Thymus (tissue), 11 donors: ENCODE measurements around the gene KAZN. TPM values are rescaled to one million over a fixed set of nuclear protein-coding genes. Genes with fewer than 3 reads are reported as not detected.

Experiments used
- DNase-seq, 9 donors: peaks; one replicate each; pipeline ENCODE4 v3.0.0-alpha.2; 2013; ENCODE audit warnings: low spot score in 9 of 9, low read depth in 6 of 9, missing footprints in 1 of 9
- H3K27ac ChIP-seq, 2 donors: one replicate each; pipeline ENCODE4 v1.5.1; 2013; ENCODE audit warnings: control low read depth in 1 of 2, low read depth in 1 of 2, low read length in 1 of 2, mild to moderate bottlenecking in 1 of 2, moderate library complexity in 1 of 2
- H3K27me3 ChIP-seq, 2 donors: one replicate each; pipeline ENCODE4 v1.5.1; 2013; ENCODE audit warnings: low read length in 1 of 2; ENCODE audit not compliant: control insufficient read depth in 2 of 2, insufficient read depth in 1 of 2
- H3K36me3 ChIP-seq, 2 donors: one replicate each; pipeline ENCODE4 v1.5.1; 2013; ENCODE audit warnings: low read length in 1 of 2, mild to moderate bottlenecking in 1 of 2, moderate library complexity in 1 of 2; ENCODE audit not compliant: control insufficient read depth in 2 of 2, insufficient read depth in 2 of 2
- H3K4me1 ChIP-seq, 2 donors: one replicate each; pipeline ENCODE4 v1.5.1; 2013; ENCODE audit warnings: low read length in 2 of 2; ENCODE audit not compliant: control insufficient read depth in 2 of 2, insufficient read depth in 2 of 2
- H3K4me3 ChIP-seq, 2 donors: one replicate each; pipeline ENCODE4 v1.5.1; 2013; ENCODE audit warnings: low read length in 2 of 2, control low read depth in 1 of 2, mild to moderate bottlenecking in 1 of 2
- H3K9me3 ChIP-seq, 2 donors: one replicate each; pipeline ENCODE4 v1.5.1; 2013; ENCODE audit warnings: low read length in 1 of 2, mild to moderate bottlenecking in 1 of 2; ENCODE audit not compliant: control insufficient read depth in 2 of 2, insufficient read depth in 1 of 2
- WGBS: extraction: QIAGEN DNeasy Blood & Tissue Kit; methylation state at CpG from one replicate; pipeline ENCODE4 v1.1.7; 2013; 5-methylcytosine and 5-hydroxymethylcytosine counted together
- polyA plus RNA-seq: library from polyadenylated mRNA; stranded (reverse); fragments of 200-250 nt; gene quantifications from one replicate; pipeline ENCODE4 v1.2.3, GENCODE V29; 2013
- total RNA-seq: library from RNA; stranded (reverse); fragments of 120-200 nt; gene quantifications from one replicate; pipeline ENCODE4 v1.2.4, GENCODE V29; 2013
- donor health status: healthy.

Gene KAZN
- total and polyA plus RNA-seq, 2 donors: 1.3 to 5.7 TPM

DNA sequence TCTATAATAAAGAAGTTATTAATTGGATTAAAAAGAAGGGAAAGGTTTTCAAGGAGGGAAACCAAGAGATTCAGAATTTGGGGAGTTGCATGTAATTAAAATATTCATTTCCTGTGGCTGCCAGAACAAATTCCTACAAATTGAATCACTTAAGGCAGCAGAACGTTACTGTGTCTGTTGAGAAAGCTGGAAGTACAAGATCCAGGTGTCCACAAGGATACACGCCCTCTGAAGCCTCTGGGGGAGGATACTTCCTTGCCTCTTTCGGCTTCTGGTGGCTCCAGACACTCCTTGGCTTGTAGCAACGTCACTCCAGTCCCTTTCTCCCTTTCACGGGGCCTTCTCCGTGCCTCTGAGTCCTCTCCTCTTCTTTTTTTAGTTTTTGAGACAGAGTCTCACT, 67.9 kb downstream of the KAZN start:
- Histone ChIP-seq H3K4me3 (no peak overlapping the region), H3K27me3 (no peaks in the 10 kb centered on the region), H3K36me3 (no peaks in the 10 kb centered on the region), H3K4me1 (no peaks in the 10 kb centered on the region), H3K27ac (no peak overlapping the region), H3K9me3 (no peaks in the 10 kb centered on the region)
- no peak for DNase-seq
- 94% methylated on average over 6 of the region's 6 CpGs for WGBS

DNA sequence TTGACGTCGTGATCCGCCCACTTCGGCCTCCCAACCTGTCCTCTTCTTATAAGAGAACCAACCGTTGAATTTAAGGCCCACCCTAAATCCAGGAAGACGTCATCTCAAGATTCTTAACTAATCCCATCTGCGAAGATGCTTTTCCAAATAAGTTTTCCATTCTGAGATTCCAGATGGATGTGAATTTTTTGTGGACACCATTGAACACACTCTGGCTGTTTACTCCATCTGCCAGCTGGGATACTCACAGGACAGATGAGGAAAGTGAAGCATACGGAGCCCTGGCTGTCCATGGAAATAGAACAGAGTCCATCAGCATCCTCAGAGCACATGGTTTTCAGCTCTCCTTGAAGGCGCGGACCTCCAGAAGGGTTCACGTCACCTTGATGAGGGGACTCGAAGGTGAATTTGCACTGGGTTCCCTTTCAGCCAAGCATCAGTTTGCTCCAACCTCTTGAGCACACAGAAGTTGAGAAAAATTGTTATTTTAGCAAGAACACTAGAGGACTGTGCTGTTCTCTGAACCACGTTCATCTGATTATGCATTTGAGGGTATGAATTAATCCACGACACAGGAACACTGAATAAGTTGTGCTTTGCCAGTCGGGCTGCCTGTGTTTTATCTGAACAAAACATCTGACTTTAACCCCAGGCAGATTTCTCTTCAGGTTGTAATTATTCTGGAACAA, 68.6 kb downstream of the KAZN start:
- Histone ChIP-seq H3K4me3 (no peak overlapping the region), H3K27me3 (no peaks in the 10 kb centered on the region), H3K27ac (no peak overlapping the region), H3K36me3 (no peaks in the 10 kb centered on the region), H3K4me1 (no peaks in the 10 kb centered on the region), H3K9me3 (no peaks in the 10 kb centered on the region)
- no peak for DNase-seq
- 85% methylated on average over 15 of the region's 15 CpGs for WGBS

GRCh38 chr1:14667651-14667984, 69.1 kb downstream of the KAZN start:
- no peak overlapping the region for H3K4me3 ChIP-seq
- H3K27me3 ChIP-seq: no peaks in the 10 kb centered on the region
- H3K4me1 ChIP-seq: no peaks in the 10 kb centered on the region
- DNase-seq: no peak
- no peak overlapping the region for H3K27ac ChIP-seq
- no peaks in the 10 kb centered on the region for H3K9me3 ChIP-seq
- 93% methylated on average over 4 of the region's 4 CpGs for WGBS
- H3K36me3 ChIP-seq: no peaks in the 10 kb centered on the region

GRCh38 chr1:14668538-14668937, 70.1 kb downstream of the KAZN start:
- Histone ChIP-seq H3K9me3 (no peaks in the 10 kb centered on the region), H3K27me3 (no peaks in the 10 kb centered on the region), H3K4me3 (no peak overlapping the region), H3K36me3 (no peaks in the 10 kb centered on the region), H3K4me1 (no peaks in the 10 kb centered on the region), H3K27ac (no peak overlapping the region)
- 83% methylated on average over 8 of the region's 8 CpGs for WGBS
- DNase-seq: no peak

DNA sequence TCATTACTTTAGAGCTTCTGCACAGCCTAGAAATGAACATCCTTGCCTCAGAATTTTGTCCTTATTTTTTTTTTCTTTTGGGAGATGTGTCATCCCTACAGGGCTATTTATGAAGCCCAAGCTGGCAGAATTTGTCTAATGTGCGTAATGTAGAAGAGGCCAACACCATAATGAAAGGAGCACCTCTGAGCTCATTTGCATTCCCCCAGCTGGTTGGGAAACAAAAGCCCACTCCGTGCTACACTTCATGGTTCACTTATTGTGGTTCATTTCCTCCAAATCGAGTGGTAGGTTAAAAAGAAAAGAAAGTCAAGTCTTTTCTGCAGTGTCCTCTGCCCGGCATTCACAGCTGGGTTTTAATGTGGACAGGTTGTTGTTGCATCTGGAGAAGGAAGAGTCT, 73.5 kb downstream of the KAZN start:
- no peak for DNase-seq
- Histone ChIP-seq H3K27ac (no peak overlapping the region), H3K27me3 (no peaks in the 10 kb centered on the region), H3K9me3 (no peaks in the 10 kb centered on the region), H3K4me1 (no peaks in the 10 kb centered on the region), H3K4me3 (no peak overlapping the region), H3K36me3 (no peaks in the 10 kb centered on the region)
- WGBS: 76% methylated on average over 4 of the region's 4 CpGs

- DNase-seq: no peak
- WGBS: 86% methylated on average over 1 of the region's 1 CpG
Measured at GRCh38 chr1:14674030-14674429, 75.5 kb downstream of the KAZN start.

DNA sequence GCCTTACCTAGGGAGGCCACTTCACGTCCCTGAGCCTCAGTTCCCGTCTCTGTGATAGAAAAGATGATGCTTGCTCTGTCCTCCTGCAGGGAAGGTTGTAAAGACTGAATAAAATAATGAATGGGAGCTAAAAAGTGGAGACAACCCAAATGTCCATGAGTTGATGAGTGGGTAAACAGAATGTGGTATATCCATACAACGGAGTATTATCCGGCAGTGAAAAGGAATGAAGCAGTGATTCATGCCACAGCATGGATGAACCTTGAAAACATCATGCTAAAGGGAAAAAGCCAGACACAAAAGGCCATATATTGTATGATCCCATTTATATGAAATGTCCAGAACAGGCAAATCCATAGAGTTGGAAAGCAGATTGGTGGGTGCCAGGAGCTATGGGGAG, 77.9 kb downstream of the KAZN start:
- Histone ChIP-seq H3K9me3 (no peaks in the 10 kb centered on the region), H3K36me3 (no peaks in the 10 kb centered on the region), H3K4me1 (no peaks in the 10 kb centered on the region), H3K4me3 (no peak overlapping the region), H3K27me3 (no peaks in the 10 kb centered on the region), H3K27ac (no peak overlapping the region)
- no peak for DNase-seq
- WGBS: 84% methylated on average over 4 of the region's 4 CpGs

More at GRCh38 chr1:14674030-14674429, 75.5 kb downstream of the KAZN start:
- Histone ChIP-seq H3K4me3 (no peak overlapping the region), H3K4me1 (no peaks in the 10 kb centered on the region), H3K27ac (no peak overlapping the region), H3K9me3 (no peaks in the 10 kb centered on the region), H3K36me3 (no peaks in the 10 kb centered on the region), H3K27me3 (no peaks in the 10 kb centered on the region)

DNA sequence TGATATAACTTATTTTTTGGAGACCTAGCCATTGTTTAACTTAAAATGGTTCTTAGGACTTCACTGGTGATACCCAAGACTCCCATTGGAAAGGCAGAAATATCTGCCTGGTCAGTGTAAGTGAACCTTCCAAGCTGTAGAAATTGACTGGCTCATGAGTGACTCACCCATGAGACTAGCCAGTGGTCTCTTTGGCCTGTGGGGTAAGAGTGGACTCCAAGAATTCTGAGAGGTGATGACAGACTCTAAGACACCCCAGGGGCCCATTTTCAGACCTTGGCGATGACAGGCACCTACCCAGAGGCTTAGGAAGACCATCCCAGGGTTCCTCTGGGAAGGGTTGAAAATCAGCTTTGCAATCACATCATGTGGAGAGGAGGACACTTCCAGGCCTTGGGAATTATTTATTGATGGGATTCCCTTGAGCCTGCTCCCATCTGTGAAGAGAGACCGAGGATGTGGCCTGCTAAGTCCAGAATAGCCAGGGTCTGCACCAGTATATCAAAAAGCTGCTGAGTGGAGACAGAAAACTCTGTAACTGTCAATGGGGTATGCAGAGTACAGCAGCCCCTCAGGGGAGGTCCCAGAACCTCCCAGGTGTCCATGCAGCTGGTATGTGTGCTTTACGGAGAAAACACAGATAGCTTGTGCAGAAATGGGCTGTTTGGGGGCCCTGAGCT, 78.9 kb downstream of the KAZN start:
- Histone ChIP-seq H3K27me3 (no peaks in the 10 kb centered on the region), H3K27ac (no peak overlapping the region), H3K9me3 (no peaks in the 10 kb centered on the region), H3K4me1 (no peaks in the 10 kb centered on the region), H3K36me3 (no peaks in the 10 kb centered on the region), H3K4me3 (no peak overlapping the region)
- DNase-seq: no peak
- 95% methylated on average over 3 of the region's 3 CpGs for WGBS

- Histone ChIP-seq H3K36me3 (no peaks in the 10 kb centered on the region), H3K9me3 (no peaks in the 10 kb centered on the region), H3K4me1 (no peaks in the 10 kb centered on the region), H3K27me3 (no peaks in the 10 kb centered on the region), H3K4me3 (no peak overlapping the region), H3K27ac (no peak overlapping the region)
- 93% methylated on average over 13 of the region's 13 CpGs for WGBS
- DNase-seq: no peak
Measured at GRCh38 chr1:14678011-14678638, 79.6 kb downstream of the KAZN start.
